ENCODE measurements around the gene CACNA2D1.

The CACNA2D1 gene

DNA sequence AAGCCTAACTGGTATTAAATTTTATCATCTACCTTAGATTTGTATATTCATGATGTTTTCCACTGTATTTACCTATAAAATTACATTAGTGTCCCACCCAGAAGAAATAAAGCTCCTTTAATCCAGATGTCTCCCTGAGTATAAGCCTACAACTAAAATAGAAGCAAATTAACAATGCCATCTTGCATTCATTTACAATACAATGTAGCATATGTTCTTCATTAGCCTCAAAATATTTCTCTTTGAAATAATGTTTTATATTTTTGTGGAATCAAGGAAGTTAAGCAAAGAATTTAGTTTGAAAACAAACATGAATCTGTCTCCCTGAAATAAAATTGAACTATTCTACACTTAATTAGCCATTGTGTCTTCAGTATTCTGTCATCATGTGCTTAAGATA, 112.3 kb downstream of the CACNA2D1 start:
- DNase-seq, result no peak

DNA sequence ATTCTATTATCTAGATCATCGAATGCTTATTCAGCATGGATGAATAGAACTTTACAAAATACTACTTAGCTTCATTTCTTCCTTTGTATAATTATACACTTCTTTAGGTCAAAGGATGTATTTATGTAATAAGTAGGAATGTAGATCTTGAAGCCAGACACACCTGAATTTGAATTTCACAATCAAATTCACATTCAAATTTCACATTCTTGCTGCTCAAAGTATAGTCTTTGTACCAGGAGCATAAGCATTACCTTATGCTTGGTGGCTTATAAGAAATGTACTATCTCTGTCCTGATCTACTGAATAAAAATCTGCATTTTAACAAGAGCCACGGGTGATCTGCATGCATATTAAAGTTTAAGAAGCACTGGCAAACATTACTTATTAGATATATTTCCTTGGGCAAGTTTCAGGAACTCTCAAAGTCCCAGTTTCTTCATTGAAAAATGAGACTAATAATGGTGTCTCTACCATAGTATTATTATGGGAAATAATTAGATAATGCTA, 112.8 kb downstream of the CACNA2D1 start:
- no peak for DNase-seq

DNA sequence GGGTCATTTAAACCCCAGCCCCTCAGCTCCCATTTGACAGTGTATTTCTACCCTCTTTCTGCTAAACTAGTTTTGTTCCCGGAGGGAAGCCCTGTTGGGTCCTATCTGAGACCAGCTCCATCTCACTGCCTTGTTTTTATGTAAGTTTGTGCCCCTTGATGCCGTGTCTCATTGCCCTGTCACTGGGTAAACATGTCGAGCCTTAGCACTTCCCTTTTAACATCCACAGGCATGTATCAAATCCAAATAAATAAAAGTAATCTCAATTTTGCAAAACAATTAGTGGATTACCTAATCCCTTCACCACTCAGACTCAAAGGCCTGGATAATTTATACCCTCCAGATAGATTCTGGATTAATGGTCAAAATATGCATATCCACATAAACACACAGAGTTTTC, 115.7 kb downstream of the CACNA2D1 start:
- no peak for DNase-seq

DNA sequence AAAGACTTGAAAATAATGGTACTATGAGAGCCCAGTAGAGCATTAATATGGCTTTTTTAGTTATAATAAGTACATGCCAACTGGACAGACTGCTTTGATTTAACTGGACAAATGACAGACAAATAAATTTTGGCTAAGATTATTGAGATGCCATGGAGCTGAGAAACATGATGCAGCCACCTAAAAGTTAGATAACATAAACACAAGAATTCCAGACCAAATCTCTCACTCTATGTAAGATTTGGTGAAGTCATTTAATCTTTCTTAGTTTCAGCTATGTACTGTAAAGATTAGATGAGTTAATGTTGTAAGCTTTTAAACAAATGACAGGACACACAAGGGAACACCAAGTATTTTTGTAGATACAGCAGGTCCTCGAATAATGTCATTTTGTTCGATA, 118.2 kb downstream of the CACNA2D1 start:
- no peak for DNase-seq

DNA sequence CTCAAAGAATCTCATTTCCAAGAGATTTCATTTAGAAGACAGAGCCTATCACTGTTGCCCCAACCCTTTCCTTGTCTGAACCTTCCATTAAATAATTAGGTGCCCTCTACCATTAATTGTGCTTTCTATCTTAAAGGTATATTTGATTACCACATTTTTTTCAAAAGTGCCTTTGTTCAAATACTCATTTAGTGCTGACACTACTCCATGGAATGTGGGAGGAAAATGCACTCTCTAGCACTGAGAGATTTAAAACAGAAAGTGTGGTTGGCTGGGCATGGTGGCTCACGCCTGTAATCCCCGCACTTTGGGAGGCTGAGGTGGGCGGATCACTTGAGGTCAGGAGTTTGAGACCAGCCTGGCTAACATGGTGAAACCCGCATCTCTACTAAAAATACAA, 119.8 kb downstream of the CACNA2D1 start:
- DNase-seq, result no peak

- DNase-seq, result no peak
Observed at GRCh38 chr7:82319674-82320118, 123.9 kb downstream of the CACNA2D1 start.

DNA sequence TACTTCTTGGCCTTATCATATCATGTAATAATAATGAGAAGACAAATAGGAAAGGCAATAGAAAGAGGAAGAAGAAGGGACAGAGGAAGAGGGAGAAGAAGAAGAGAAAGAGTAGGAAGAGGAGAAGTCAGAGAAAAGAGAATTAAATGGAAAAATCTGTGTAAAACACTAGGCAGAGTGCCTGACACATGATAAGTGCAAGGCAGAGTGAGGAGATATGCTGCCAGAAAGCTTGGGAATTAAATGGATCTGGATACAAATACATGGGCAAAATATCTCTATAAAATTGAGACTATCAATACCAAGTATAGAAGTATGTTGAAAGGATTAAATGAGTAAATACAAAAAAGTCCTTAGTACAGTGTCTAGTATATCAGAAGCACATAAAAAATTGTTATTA, 124.8 kb downstream of the CACNA2D1 start:
- DNase-seq, result no peak

GRCh38 chr7:82317760-82318159, 125.8 kb downstream of the CACNA2D1 start:
- no peak for DNase-seq

DNA sequence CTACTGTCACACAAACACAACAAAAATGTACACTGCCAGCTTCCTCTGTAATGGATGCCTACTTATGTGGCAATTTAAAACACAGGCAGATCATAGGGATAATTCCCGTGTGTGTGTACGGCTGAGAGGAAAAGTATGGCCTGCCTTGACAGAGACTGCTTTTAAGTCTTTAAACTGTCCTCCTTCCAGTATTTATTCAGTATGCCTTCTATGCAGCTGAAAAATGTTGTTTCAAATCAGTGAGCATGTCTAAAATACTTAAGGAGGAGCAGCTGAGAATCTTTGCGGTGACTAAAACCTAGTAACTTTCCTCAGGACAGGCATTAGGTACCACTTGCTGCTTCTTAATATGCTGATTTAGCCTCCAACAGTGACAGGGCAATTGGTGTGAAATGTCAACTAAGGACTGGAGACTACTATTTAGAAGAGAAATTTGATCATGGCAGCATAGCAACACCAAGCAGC, 126.3 kb downstream of the CACNA2D1 start:
- DNase-seq, result no peak

GRCh38 chr7:82313269-82313668, 130.3 kb downstream of the CACNA2D1 start:
- DNase-seq, result no peak

- no peak for DNase-seq
Observed at GRCh38 chr7:82312646-82313045, 130.9 kb downstream of the CACNA2D1 start.

- DNase-seq, result no peak
Observed at GRCh38 chr7:82305347-82306005, 138.1 kb downstream of the CACNA2D1 start.

GRCh38 chr7:82294865-82295264, 148.7 kb downstream of the CACNA2D1 start:
- DNase-seq, result no peak

DNA sequence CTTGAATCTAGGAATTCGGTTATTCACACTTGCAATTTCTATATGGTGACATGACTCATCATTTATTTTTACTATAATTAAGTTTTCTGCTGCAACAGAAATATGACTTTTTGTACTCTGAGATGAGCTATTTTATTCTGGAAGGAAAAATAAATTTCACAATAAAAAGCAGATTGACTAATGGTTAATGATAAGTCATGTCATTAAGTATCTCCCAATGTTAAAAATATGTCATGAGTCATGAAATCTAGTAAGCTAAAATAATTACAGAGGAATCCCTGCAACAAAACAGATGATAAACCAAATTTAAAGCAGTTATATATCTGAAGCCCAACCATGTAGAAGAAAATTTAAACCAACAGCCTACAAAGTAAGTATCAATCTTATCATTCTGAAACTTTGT, 149.2 kb downstream of the CACNA2D1 start:
- DNase-seq, result no peak

GRCh38 chr7:82293467-82293866, 150.1 kb downstream of the CACNA2D1 start:
- DNase-seq, result no peak

- no peak for DNase-seq
Observed at GRCh38 chr7:82291931-82292330, 151.6 kb downstream of the CACNA2D1 start.

- DNase-seq, result no peak
Observed at GRCh38 chr7:82289889-82290288, 153.7 kb downstream of the CACNA2D1 start.

DNA sequence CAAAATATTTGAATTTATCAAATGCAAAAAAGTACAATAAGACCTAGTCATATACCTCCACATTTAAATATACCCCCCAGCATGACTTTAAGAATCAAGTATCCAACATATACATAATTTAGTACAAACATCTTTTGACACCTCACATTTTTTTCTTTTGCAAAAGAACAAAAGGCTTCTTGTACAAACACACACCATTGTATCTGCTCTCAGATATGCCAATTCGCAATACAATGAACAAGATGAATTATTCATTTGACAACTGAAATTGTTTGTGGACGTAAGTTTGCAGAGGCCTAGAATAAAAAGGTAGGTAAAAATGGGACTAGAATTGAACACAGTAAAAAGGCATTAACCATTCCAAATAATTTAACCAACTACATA, 154.4 kb downstream of the CACNA2D1 start:
- no peak for DNase-seq

DNA sequence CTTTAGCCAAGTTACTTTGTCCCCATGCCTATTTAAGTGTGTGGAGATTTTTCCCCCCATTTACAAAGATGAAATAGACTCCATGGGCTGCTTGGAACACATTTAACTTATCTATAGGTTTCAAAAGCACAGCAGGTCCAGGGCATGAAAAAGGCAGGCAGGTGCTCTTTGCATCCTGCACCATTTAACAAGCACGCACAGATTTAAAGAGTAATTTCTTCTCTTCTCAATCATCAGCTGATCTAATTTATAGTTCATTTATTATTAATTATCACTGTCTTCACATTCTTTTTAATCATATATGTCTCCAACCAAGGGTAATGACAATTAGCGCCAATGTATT, 156.8 kb downstream of the CACNA2D1 start:
- DNase-seq, result no peak

DNA sequence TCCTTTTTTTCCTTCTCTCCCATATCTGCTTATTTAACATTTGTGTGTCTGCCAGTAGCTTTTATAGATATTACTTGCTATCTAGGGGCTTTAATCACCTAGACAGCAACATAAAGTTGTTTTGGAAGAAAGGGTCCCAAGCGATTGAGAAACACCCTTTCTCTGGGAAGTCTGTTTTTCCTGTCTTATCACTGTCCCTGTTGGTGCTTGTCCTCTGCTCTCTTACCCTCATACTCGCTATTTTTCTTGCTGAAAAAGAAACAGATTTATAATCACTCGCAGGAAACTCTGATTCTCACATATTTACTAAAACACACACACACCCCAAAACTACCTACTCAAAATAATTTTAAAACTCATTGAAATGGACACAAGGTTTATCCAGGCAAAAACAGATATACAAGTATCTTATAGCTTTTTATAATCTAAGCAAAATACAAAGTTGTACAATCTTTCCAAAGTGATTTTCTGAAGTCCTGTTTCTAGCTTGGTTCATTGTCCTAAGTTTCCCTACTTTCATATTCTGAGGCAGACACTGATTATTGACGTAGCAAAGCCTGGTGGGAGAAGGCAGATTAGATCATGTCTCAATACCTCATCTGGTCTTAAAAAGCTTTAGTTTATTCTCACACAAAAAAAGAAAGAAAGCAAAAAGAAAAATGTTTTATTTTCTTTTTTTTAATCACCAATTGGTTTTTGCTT, 157.3 kb downstream of the CACNA2D1 start:
- no peak for DNase-seq

DNA sequence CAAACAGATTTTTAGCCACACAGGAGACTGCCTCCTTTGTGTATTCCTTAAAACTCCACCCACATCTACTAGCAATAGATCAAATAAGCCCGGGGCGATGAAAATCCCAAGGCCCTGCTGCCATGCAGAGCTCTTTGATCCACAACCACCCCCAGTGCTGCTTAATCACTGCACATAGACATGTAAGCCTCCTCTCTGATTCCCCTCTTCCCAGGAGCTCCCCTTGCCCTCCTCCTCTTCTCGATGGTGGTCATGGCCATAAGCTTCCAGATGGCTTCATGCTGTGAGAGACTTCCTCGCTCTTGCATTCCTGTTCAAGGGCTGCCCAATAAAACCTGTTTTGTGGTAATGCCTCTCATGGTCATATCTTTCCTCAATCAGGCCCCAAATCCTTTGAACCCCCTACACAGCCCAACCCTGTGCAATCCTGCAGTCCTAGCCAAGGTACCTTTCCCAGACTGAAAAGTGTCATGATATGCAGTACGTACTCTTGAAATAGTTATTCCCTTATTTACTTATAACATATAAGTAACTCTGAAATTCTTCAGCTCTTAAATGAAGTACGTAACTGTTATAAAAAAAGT, 158.5 kb downstream of the CACNA2D1 start:
- no peak for DNase-seq

DNA sequence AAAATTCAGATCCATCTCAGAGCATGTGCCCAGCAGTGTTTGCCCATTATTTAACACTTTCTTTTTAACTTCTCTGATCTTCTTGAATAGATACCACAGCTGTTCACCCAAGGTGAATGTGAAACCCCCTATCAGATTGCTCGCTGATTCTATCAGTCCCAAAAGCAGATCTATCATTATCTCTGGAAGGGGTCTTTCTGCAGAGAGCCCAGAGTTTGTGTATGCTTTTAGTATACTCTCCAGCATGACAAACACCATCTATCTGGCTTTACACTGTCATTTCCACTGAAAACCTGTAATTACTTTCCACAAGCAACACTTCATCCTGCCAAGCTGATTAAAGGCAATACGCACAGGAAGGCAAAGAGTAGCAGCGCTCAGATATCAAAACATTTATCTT, 168.2 kb downstream of the CACNA2D1 start:
- no peak for DNase-seq

GRCh38 chr7:82274681-82275080, 168.9 kb downstream of the CACNA2D1 start:
- DNase-seq, result no peak

DNA sequence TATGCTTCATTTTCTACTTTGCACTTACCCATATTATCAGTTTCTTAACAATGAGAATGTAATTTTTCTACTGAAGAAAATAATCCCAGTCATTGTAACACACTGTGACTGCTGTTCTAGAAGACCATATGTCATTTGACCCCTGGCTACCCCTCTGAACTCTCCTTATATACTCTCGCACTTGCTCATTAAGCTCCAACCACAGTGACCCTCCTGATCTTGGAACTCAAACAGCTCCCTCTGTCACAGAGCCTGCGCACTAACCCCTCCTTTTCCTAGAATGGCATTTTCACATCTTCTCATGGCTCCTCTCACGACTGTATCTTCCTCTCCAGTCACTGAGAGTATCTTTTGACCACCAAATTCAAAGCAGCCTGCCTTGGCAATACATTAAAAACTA, 169.7 kb downstream of the CACNA2D1 start:
- DNase-seq, result no peak
